Chondrocyte (in vitro differentiated cells): Measurements from ENCODE around the gene WNT5B. TPM values are rescaled to one million over a fixed set of nuclear protein-coding genes. Genes with fewer than 3 reads are reported as not detected.

Experiments
- DNase-seq: peaks from one replicate; pipeline ENCODE4 v3.0.0; 2021; ENCODE audit warnings: mixed read lengths, low spot score
- H3K27ac Mint-ChIP-seq: one replicate; pipeline ENCODE4 v1.8.0; 2021; ENCODE audit warnings: mild to moderate bottlenecking, moderate library complexity, mixed read lengths; ENCODE audit not compliant: unreplicated experiment
- H3K27me3 Mint-ChIP-seq: 2 replicates; pipeline ENCODE4 v1.8.0; 2021; ENCODE audit warnings: low read depth, mixed read lengths
- H3K36me3 Mint-ChIP-seq: 2 replicates; pipeline ENCODE4 v1.8.0; 2021; ENCODE audit warnings: low read depth, mixed read lengths
- H3K4me1 Mint-ChIP-seq: 2 replicates; pipeline ENCODE4 v1.8.0; 2021; ENCODE audit warnings: low read depth, mild to moderate bottlenecking, mixed read lengths
- H3K4me3 Mint-ChIP-seq: one replicate; pipeline ENCODE4 v1.8.0; 2021; ENCODE audit warnings: mild to moderate bottlenecking, moderate library complexity, mixed read lengths; ENCODE audit not compliant: unreplicated experiment
- H3K9me3 Mint-ChIP-seq: 2 replicates; pipeline ENCODE4 v1.8.0; 2021; ENCODE audit warnings: low read depth, mixed read lengths
- total RNA-seq: library from RNA; stranded (reverse); gene quantifications from 3 replicates; pipeline ENCODE4 v1.2.1, GENCODE V29; 2021
- TF ChIP-seq, protein P1 (sequence below): fragments of 200-600 bp; sonication (generic); IDR thresholded peaks from 2 replicates; pipeline ENCODE4 v1.5.0; 2021; ENCODE audit warnings: antibody characterized with exemption, mild to moderate bottlenecking, moderate library complexity

The WNT5B gene
- total RNA-seq, 1 donor from 2014 or later, result 68.0 TPM

DNA sequence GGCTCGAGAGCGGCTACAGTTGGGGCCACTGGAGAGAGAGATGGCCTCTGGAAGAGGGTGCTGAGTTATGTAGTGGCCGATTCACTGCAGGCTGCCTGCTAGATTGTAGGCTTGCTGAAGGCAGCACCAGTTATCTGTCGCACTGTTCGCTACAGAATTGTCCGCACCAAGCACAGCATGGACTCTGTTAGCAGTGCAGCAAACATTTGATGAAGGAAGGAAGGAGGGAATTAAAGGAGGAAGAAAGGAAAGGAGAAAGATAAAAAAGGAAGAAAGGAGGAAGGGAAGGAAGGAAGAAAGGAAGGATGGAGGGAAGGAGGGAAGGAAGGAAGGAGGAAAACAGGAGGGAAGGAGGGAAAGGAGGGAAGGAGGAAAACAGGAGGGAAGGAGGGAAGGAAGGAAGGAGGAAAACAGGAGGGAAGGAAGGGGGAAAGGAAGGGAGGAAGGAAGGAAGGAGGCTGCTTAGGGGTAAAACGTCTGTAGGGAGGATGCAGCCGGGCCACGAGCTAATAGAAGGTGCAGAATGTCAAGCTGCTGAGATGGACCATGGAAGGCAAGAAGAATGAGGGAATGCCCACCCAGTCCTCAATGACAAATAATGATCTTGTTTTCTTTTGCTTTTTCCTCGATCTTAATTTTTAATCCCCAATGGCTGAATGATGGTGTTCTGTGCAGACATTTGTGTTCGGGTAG, 34.6 kb downstream of the WNT5B start:
- Mint-ChIP-seq H3K9me3 (no peaks in the 10 kb centered on the region), H3K36me3 (no peaks in the 10 kb centered on the region), H3K4me3 (no peak overlapping the region), H3K27ac (no peak overlapping the region), H3K4me1 (peaks cover 29% of the 10 kb centered on the region), H3K27me3 (no peaks in the 10 kb centered on the region)
- no peak for DNase-seq
- TF ChIP-seq, protein P1, sequence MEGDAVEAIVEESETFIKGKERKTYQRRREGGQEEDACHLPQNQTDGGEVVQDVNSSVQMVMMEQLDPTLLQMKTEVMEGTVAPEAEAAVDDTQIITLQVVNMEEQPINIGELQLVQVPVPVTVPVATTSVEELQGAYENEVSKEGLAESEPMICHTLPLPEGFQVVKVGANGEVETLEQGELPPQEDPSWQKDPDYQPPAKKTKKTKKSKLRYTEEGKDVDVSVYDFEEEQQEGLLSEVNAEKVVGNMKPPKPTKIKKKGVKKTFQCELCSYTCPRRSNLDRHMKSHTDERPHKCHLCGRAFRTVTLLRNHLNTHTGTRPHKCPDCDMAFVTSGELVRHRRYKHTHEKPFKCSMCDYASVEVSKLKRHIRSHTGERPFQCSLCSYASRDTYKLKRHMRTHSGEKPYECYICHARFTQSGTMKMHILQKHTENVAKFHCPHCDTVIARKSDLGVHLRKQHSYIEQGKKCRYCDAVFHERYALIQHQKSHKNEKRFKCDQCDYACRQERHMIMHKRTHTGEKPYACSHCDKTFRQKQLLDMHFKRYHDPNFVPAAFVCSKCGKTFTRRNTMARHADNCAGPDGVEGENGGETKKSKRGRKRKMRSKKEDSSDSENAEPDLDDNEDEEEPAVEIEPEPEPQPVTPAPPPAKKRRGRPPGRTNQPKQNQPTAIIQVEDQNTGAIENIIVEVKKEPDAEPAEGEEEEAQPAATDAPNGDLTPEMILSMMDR, result peak; percentile 9

DNA sequence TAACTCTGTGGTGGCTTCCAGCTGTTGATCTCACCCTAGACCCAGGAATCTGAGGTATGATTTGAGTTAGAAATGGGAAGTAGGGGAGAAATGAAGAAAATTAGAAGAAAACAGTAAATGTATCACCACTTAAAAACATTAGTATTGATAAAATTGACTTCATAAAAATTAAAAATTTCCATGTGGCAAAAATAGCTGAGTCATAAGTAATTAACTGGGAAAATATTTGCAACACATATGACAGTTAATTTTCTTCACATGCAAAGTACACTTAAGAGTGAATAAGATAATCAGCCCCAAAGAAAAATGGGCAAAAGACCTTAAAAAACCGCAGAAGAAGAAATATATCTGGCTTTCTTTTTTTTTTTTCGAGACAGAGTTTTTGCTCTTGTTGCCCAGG, 36.3 kb downstream of the WNT5B start:
- Mint-ChIP-seq H3K9me3 (no peaks in the 10 kb centered on the region), H3K27me3 (no peaks in the 10 kb centered on the region), H3K4me3 (no peak overlapping the region), H3K27ac (no peak overlapping the region), H3K36me3 (no peaks in the 10 kb centered on the region), H3K4me1 (peaks cover 38% of the 10 kb centered on the region)
- DNase-seq, result no peak
- TF ChIP-seq, protein P1, result no peak

DNA sequence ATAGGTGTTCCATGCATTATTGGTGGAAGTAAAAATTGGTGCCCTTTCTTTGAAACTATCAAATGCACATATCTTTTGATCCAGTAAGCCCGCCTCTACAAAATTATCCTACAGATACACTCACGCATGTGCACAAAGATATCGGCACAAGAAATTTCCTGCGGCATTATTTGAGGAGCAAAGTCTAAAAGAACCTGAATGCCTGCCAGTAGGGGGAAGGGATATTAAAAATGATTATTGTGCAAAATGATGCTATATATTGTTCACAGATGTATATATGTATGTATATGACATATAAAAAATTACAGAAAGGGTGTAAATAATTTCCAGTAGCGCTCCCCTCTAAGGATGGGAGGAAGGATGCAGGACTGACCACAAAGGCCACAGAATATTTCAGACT, 37.2 kb downstream of the WNT5B start:
- TF ChIP-seq, protein P1, result no peak
- peaks cover 33% of the 10 kb centered on the region for H3K4me1 Mint-ChIP-seq

DNA sequence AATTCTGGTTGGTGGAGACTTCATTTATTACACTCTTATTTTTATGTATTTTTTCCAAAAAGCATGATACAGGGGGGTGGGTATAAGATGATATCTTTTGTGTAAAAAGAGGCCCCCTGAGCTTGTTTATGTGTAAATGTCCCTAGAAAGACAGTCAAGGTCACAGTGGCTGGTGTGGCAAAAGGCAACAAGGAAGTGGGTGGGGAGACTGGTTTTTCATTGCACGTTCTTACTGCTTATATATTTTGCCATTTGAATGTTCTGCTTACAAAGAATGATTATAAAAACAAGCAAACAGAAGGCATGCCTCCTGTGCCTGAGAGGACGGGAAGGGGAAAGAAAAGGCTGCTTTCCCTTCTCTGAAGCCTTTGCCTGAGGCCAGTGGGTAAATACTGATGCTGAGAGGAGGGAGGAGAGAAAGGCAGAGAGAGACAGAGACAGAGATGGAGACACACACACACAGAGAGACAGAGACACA, 37.7 kb downstream of the WNT5B start:
- H3K4me3 Mint-ChIP-seq, result no peak overlapping the region
- no peak for DNase-seq
- peak overlapping the region; percentile 50 for H3K27ac Mint-ChIP-seq
- H3K36me3 Mint-ChIP-seq, result no peaks in the 10 kb centered on the region
- peaks cover 33% of the 10 kb centered on the region for H3K4me1 Mint-ChIP-seq
- H3K9me3 Mint-ChIP-seq, result no peaks in the 10 kb centered on the region
- TF ChIP-seq, protein P1, result no peak
- H3K27me3 Mint-ChIP-seq, result no peaks in the 10 kb centered on the region

More for the DNA sequence above, 37.2 kb downstream of the WNT5B start:
- Mint-ChIP-seq H3K9me3 (no peaks in the 10 kb centered on the region), H3K4me3 (no peak overlapping the region), H3K27ac (no peak overlapping the region), H3K27me3 (no peaks in the 10 kb centered on the region), H3K36me3 (no peaks in the 10 kb centered on the region)
- no peak for DNase-seq

DNA sequence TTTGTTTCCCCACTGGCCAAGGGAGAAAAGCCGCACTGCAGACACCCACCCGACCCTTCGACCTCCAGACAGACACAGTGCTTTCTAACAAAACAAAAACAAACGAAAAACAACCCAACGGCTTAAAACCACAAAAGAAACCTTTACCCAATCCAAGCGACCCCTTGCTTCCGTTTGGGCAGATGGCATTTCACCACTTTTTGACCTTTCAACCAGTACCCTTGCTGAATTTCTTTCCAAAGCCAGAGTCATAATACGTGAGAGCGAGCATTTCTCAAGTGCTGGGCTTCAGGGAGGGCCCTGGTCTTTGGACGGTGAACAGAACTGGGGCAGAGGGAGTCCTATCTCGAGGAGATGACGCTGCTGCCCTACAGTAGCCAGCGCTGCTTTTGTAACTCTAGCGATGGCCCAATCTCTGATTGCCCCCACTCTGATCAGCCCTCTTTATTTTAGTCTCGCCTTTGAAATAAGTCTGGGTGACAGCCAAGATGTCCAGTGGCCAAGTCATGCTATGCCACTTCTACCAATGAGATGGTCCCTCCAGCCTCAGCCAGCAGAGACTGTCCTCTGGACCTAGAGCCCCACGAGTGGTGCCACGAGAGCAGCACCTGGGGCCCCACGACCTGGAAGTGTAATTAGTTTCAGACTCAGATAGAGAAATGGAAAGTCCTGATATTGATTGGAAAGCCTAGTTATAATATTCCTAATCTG, 40.0 kb downstream of the WNT5B start:
- TF ChIP-seq, protein P1, result no peak
- Mint-ChIP-seq H3K27ac (peak overlapping the region; percentile 56), H3K36me3 (no peaks in the 10 kb centered on the region), H3K4me3 (no peak overlapping the region), H3K4me1 (peaks cover 28% of the 10 kb centered on the region), H3K9me3 (no peaks in the 10 kb centered on the region), H3K27me3 (no peaks in the 10 kb centered on the region)
- DNase-seq, result no peak
